Jurkat, Clone E6-1 (cell line): ENCODE results near the gene SLC16A10.
"Not testable (repeated sequence)": the region's sequence is repeated elsewhere in the genome, so short reads cannot be mapped to it uniquely, and the experiment has no call there.

Source experiments
- DNase-seq: peaks from one replicate; pipeline ENCODE4 v3.0.0-alpha.2; 2011; ENCODE audit warnings: low read depth, low spot score
- H3K4me3 ChIP-seq: 2 replicates; pipeline ENCODE4 v1.5.1; 2011; ENCODE audit warnings: mild to moderate bottlenecking, low read length, control low read depth, moderate library complexity

SLC16A10 gene

DNA sequence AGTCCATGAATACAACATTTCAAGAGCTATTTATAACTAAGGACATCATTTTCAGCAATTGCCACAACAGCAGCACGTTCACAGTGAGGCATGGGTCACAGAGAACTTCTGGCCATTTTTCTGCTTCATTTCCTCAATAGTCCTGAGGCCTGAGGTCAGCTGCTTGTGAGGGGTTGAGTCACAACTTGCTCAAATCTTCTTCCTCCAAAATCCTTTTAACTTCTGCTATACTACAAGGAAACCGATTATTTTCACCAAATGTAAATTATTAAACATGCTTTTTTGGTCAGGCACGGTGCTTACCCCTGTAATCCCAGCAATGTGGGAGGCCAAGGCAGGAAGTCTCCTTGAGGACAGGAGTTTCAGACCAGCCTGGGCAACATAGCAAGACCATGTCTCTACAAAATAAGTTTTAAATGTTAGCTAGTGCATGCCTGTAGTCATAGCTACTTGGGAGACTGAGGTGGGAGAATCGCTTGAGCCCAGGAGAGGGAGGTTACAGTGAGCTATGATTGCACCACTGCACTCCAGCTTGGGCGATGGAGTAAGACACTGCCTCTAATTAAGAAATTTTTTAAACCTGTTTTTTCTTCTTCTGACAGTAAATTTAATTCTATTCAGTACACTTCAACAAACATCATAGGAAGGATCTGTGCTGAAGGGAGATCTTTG is 11.1 kb upstream of the SLC16A10 start:
- H3K4me3 ChIP-seq = no peak overlapping the region
- DNase-seq = no peak

DNA sequence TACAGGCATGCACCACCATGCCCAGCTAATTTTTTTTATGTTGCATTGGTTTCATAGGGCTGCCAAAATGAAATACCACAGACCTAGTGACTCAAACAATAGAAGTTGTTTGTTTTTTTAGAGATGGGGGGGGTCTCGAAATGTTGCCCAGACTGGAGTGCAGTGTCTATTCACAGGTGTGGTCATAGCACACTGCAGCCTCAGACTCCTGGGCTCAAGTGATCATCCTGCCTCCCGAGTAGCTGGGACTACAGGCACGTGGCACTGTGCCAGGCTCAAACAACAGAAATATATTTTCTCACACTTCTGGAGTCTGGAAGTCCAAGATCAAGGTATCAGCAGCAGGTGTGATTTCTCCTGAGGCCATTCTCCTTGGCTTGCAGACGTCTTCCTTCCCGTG is 6.6 kb upstream of the SLC16A10 start:
- DNase-seq = no peak
- no peak overlapping the region for H3K4me3 ChIP-seq

DNA sequence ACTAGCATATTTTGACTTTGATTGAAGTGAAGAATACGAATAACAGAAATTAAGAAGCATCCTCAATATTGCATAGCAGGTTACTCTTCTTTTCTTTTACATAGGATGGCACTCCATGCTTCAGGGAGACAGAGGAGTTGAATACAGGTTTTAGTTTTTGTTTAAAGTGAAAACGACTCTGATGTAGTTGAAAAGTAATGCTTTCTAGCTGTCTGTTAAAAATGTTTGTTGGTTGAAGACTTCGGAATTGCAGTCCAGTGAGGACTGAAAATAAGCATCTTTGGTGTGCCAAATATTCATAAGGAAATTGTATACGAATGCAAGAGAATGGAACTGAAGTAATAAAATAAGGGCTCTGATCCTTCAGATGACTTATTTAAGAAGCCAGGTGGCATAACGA is 618 bp upstream of the SLC16A10 start:
- DNase-seq = no peak
- H3K4me3 ChIP-seq = peak overlapping the region; percentile 63

DNA sequence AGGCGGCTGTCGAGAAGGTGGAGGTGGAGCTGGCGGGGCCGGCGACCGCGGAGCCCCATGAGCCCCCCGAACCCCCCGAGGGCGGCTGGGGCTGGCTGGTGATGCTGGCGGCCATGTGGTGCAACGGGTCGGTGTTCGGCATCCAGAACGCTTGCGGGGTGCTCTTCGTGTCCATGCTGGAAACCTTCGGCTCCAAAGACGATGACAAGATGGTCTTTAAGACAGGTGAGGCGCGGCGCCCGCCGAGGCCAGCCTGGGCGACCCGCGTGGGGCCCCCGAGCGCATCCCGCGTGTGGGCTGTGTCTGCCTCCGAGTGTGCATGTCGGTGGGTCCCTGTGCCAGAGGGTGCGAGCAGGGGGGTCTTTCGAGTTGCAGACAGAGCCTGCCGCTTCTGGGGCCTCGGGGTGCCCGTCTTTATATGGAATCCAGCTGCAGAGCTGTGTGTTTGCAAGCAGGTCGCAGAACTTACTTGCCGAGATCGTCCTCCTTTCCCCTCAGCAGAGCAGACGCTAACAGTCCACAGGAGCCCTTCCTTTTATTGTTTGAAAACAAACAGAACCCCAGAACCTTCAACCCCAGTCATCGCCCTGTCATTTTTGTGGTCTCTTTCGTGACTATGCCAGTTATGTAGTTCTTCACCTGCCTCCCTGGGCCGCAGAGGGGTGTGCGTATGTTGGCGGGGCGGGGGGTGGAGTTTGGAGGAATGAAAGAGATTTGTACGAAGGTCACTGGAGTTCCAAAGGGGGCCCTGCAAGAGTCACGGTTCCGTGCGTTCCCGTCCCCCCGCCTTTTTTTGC is 766 bp downstream of the SLC16A10 start:
- DNase-seq = peak; percentile 33
- peak overlapping the region; percentile 76 for H3K4me3 ChIP-seq

DNA sequence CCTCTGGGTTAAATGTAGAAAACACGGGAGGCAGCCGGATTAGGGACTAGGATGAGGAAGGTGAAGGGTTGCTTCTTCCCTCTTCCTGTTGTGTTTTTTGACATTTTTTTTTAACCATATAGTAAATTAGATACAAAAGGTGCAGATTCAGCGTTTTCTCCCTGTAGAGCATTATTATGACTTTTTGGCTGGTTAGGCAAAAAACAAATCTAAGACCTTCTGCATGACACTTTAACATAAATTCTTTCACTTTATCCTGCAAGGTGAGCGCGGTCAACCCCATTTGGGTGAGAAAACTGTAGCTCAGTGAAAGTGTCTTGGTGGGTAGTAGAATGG is 1.3 kb downstream of the SLC16A10 start:
- peak overlapping the region; percentile 76 for H3K4me3 ChIP-seq
- DNase-seq = no peak

DNA sequence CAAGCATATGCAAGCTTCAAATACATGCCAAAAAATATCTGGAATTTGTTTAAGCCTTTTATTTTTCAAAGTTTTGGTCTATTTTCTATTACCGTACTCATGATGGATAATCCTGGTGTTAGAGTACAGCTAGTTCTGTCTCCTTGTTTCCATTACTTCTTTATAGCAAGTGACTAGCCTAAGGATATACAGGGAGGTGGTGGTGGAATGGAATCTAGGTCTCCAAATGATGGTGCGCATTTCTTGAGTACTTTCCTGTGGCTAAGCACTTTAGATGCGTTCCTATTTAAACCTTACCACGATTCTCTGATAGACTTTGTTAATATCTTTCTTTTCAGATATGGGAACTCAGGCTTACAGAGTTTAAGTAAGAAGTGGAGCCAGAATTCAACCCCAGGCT is 3.5 kb downstream of the SLC16A10 start:
- no peak overlapping the region for H3K4me3 ChIP-seq

DNA sequence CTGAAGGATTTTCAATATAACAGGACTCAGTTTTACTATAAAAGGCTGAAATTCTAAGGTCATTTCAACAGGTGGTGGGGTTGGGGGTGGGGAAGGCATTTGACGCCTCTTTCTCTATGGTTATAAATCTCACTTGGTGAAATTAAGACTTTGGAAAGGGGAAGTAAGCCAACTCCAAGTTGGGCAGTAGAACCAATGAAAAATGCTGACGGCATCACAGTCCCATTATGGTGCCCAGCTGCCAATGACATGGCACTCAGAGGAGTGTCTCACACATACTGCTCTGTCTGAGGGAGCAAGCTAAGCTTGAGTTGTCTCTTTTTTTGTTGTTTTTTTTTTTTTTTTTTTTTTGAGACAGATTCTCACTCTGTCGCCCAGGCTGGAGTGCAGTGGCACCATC is 4.7 kb downstream of the SLC16A10 start:
- no peak overlapping the region for H3K4me3 ChIP-seq
- DNase-seq = no peak

More for the DNA sequence above, 3.5 kb downstream of the SLC16A10 start:
- DNase-seq = no peak

DNA sequence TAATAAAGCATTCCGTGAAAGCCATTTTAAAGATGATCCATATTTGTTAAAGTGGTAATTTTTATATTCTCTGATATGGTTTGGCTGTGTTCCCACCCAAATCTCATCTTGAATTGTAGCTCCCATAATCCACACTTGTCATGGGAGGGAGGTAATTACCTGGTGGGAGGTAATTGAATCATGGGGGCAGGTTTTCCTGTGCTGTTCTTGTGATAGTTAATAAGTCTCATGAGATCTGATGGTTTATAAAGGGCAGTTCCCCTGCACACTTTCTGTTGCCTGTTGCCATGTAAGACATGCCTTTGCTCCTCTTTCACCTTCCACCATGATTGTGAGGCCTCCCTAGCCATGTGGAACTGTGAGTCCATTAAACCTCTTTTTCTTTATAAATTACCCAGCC is 8.2 kb downstream of the SLC16A10 start:
- DNase-seq, H3K4me3 ChIP-seq: not testable (repeated sequence)

DNA sequence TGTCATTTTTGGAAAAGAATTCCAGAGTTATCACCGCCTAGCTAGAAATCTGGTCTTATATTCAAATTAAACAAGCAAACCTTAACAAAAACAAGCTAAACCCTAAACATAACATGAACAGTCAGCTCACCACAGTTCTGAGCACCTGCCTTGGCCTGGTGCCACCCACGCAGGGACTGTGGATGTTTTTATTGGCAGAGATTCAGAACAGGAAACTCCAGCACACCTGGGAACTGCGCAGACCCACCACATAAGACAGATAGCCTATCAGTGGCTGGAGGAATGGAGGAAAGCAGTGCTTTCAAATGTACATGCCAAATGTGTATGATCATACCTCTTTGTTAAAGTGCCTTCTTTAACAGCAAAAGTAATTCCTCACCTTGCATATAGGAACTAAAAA is 8.9 kb downstream of the SLC16A10 start:
- H3K4me3 ChIP-seq = no peak overlapping the region
- peak; percentile 82 for DNase-seq

DNA sequence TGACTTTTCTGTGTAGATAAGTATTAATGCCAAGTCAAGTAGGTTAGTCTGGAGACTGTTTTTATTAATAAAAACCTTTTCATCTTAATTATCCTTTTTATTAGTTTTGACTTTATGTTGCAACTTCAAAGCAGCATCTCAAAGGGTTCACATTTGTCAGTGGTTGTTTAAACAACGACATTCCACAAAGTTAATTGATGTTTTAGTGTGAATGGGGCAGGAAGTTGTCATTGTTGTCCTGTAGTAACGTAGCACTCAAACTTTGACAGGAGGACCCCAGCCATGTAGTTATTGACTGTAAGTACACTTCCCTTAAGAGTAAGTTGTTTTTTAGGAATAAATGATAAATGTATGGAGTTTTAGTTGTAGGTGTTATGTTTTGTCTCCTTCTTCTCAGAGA is 11.3 kb downstream of the SLC16A10 start:
- no peak overlapping the region for H3K4me3 ChIP-seq
- DNase-seq = no peak

DNA sequence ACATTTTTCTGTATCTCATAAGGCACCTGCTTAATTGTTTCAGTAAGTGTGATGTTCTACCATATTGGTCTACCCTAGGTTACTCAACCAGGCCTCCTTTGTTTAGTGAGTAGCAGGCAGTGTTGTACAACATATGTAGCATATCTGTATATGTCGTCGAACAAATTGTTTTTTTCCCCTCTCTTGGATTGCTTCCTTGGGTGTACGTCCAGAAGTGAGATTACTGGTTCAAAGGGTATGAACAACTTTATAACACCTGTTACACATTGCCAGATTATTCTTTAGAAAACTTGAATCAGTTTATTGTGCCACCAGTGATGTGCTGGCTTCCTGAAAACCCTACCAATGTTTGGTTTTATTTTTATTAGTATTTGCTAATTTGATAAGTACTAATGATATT is 14.7 kb downstream of the SLC16A10 start:
- no peak for DNase-seq
- no peak overlapping the region for H3K4me3 ChIP-seq

DNA sequence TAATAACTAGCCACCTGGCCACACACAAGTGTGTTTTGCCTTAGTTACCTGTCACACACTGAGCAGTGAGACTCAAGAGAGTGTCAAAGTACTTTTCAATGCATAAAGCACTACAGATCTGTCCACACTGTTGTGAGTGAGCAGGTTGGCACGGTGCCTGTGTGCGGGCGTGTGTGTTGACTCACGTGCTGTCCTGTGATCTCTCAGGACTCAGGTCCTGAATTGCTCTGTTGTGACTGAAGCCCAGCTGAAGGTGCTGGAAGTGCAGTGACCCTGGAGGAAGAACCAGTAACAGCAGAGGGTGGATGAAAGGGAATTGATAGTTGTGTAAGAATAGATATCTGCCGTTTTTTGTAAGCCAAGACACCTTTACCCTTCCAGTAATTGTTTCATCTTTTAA is 18.3 kb downstream of the SLC16A10 start:
- no peak for DNase-seq
- H3K4me3 ChIP-seq = no peak overlapping the region

DNA sequence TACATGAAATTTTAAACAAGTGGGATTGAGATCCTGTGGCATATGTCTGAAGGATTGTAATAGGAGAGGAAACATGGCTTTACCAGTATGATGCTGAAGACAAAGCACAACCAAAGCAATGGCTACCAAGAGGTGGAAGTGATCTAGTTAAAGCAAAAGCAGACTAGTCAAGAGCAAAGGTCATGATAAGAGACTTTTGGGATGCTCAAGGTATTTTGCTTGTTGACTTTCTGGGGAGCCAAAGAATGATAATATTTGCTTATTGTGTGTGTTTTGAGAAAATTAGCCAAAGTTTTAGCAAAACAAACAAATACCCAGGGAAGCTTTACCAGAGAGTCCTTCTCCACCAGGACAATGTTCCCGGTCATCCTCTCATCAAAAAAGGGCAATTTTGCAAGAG is 20.3 kb downstream of the SLC16A10 start:
- no peak for DNase-seq
- no peak overlapping the region for H3K4me3 ChIP-seq

DNA sequence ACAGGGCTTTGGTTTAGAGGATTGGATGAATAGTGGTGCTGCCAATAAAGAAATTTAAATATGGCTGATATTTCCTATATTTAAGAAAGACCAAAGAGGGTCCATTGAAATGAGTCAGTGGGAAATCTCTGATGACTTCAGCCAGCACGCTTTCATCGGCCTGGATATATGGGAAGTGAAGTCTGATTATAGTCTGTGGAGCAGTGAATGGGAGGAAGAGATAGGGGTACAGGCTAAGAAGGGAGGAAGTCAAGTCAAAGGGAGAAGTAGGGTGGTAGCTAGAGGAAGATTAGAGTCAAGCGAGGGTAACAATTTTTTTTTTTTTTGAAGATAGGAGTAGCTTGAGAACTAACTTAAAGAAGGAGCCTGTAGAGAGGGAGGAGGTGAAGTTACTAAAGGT is 22.7 kb downstream of the SLC16A10 start:
- DNase-seq = no peak
- H3K4me3 ChIP-seq = no peak overlapping the region

DNA sequence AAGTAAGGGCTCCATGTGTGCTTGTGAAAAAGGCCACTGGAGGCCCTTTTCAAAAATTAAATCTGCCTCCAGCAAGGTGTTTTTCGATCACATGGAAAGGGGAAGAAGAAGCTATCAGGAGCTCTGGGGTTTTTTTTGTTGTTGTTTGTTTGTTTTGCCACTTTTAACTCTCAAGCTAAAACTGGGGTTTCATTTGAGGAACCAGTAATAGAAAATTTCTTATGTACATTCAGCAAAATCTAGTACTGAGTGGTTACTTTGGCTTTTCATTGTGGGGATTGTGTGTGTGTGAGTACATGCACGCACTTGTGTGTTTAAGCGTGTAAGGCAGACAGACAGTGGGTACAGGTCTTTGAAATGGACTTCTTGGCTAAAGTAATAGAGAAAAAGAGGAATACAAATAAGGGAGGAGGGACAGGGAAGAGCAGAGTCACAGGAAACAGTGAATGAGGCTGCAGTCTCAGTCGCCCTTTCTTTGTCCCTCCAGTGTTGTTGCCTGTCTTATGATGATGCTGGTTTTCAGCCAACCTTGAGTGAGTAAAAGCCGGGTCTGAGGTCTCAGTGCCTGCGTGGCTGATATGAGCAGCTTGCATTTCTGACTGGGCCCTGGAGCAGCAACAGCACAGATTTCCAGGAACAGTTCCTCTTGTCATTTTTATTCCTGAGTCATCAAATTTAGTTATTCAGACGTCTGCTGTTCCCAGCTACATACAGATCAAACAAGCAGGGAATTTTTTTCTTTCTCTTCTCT is 26.2 kb downstream of the SLC16A10 start:
- no peak for DNase-seq
- no peak overlapping the region for H3K4me3 ChIP-seq

DNA sequence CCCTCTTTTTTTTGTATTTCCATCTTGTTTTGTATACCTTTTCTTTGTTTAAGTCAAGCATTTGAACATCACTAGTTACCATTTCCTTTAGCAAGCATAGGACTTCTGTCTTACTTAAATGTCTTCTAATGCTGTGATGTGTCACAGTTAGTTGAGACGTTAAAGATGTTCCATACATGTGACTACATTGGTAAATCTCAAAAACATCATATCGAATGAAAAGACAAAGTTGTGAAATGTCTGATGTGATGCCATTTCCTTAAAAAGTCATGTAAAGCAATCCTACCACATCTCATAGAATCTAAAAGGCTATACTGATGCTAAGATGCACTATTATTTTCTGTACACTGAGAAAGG is 26.8 kb downstream of the SLC16A10 start:
- H3K4me3 ChIP-seq = no peak overlapping the region
- no peak for DNase-seq

DNA sequence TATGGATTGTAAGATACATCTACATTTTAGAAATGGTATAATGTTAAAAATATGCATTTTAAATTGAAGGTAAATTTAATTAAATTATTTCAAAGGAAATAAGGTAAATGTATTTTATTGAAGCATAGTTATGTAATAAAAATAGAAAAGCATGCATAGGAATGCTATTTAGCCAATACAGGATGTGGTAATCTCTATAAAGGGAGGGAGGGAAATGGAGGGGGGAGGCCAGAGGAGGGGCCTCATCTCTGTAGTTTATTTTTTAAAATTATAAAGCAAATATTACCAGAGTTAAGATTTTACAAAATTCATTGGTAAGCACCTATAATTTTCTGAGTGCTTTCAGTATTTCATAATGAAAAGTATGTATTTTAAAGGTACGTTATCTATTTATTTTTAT is 27.2 kb downstream of the SLC16A10 start:
- no peak for DNase-seq

DNA sequence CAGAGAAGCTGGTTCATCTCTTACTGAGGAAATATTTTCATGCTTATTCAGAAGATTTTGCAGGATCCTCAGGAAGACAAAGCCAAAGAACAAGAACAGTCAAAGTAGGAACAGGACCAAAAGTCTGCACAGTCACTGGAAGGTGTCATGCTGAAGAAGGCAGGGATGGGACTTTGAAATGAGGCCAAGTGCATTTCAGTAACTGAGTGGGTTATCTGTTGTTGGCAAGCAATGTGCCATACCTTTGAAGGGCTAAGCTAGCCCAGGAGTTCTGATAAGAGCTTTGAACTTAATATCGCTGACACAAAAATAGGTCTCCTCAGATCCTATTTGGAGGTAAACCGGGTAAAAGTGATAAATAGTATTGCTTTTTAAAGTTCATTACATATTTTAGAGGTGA is 31.5 kb downstream of the SLC16A10 start:
- H3K4me3 ChIP-seq = no peak overlapping the region
- no peak for DNase-seq

More for the DNA sequence above, 27.2 kb downstream of the SLC16A10 start:
- no peak overlapping the region for H3K4me3 ChIP-seq

DNA sequence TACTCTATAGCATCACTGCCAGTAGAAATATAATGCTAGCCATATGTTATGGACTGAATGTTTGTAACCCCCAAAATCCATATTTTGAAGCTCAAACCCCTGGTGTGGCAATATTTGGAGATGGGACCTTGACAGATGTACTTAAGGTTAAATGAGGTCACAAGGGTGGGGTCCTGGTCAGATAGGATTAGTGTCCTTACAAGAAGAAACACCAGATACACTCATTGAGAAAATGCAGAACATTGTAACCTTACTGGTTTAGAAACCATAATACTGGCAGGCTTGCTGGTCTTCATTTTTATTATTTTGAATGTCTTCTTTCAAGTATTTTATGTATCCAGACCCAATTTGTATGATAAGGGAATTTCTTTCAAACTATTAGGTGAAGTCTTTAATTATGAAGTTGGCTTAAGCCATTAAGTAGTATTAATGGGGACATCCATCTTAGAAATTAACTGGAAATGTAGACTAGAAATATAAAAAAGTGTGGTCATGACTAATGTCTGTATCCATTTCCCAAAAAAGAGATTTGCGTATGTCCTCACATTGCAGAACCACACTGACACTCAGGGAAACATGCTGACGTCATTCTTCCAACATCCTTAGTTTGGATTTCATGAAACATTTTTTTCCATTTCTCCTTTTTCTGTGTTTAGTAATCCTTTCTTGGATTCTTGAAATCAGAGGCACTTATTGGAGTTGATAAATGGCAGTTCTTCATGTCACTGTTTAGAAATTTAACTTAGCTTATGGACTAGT is 32.4 kb downstream of the SLC16A10 start:
- no peak for DNase-seq
- H3K4me3 ChIP-seq = no peak overlapping the region
